Measurements from ENCODE around the gene XRCC5. TPM values are rescaled to one million over a fixed set of nuclear protein-coding genes. Genes with fewer than 3 reads are reported as not detected.

Gene XRCC5
- total RNA-seq, 1 experiment from 2014 or later = 618 TPM

- Histone ChIP-seq H2AK5ac (ENCODE audit: insufficient read length, low read length) (no peak overlapping the region), H4K5ac (ENCODE audit: insufficient read length, low read depth, low read length) (no peak overlapping the region), H3K23ac (ENCODE audit: insufficient read length, low read depth, low read length) (no peak overlapping the region), H3K4ac (ENCODE audit: low read depth, low read length) (no peak overlapping the region), H4K8ac (replicated peaks; ENCODE audit: insufficient read length, low read depth, low read length) (no peak overlapping the region), H3T11ph (ENCODE audit: low read length) (no peak overlapping the region), H2BK20ac (ENCODE audit: low read depth, low read length, poor library complexity, severe bottlenecking) (no peak overlapping the region), H3K9me3 (ENCODE audit: control insufficient read depth, low read depth, low read length) (no peaks in the 10 kb centered on the region), H2BK5ac (ENCODE audit: insufficient read length, low read length) (no peak overlapping the region), H4K91ac (ENCODE audit: insufficient read length, low read depth, low read length) (no peak overlapping the region), H3K27me3 (ENCODE audit: insufficient read depth, low read length) (no peaks in the 10 kb centered on the region), H4K20me1 (ENCODE audit: control insufficient read depth, insufficient read depth, insufficient read length) (no peaks in the 10 kb centered on the region), H2BK12ac (ENCODE audit: insufficient read length, low read depth, low read length) (no peak overlapping the region), H3K9ac (ENCODE audit: extremely low read depth, insufficient read length, low read length) (no peak overlapping the region), H3K4me2 (ENCODE audit: insufficient read depth, insufficient read length, low read length) (no peak overlapping the region), H3K23me2 (ENCODE audit: insufficient read length, low read depth, low read length, poor library complexity, severe bottlenecking) (no peaks in the 10 kb centered on the region), H2BK120ac (ENCODE audit: low read depth, low read length, poor library complexity, severe bottlenecking) (no peak overlapping the region), H3K18ac (ENCODE audit: insufficient read length, low read depth, low read length) (no peak overlapping the region), H3K79me2 (ENCODE audit: insufficient read depth, low read length) (0 out of 2 replicates have a peak, but pooled peaks cover 5% of the 10 kb centered on the region), H3K56ac (ENCODE audit: insufficient read length, low read depth, low read length) (no peak overlapping the region), H2AFZ (ENCODE audit: low read length) (no peak overlapping the region), H3K27ac (ENCODE audit: insufficient read length, low read depth, low read length) (no peak overlapping the region), H3K4me1 (ENCODE audit: insufficient read depth, low read length) (no peaks in the 10 kb centered on the region), H3K14ac (ENCODE audit: insufficient read depth, low read length) (no peak overlapping the region), H3K79me1 (ENCODE audit: insufficient read depth, low read depth, low read length, poor library complexity, severe bottlenecking) (peaks cover 3% of the 10 kb centered on the region), H2BK15ac (ENCODE audit: low read depth, low read length) (no peak overlapping the region)
- no peak overlapping the region for H3K4me3 Mint-ChIP-seq
- peaks cover 0 to 3% of the 10 kb centered on the region in 2 experiments; a peak in 1 of 4 replicates for H3K4me1 Mint-ChIP-seq
- WGBS (ENCODE audit: extremely low coverage, insufficient read length, low lambda C conversion rate) = no CpG with 5 or more reads among the region's 4 CpGs
- H3K9me3 Mint-ChIP-seq = no peaks in the 10 kb centered on the region
- H3K27ac Mint-ChIP-seq = peak overlapping the region in 2 of 3 experiments; percentile 15 to 17; a peak in 2 of 7 replicates
- no peak for TF ChIP-seq CTCF (conservative IDR thresholded peaks at IDR 0.05)
- no peak for DNase-seq
- H3K27me3 Mint-ChIP-seq (ENCODE audit: low read depth) = no peaks in the 10 kb centered on the region
- peaks cover 53 to 92% (median 89%) of the 10 kb centered on the region in 3 experiments; a peak in 6 of 7 replicates for H3K36me3 Mint-ChIP-seq (ENCODE audit: insufficient read depth in 1 of 3, low read depth in 3 of 3)
These were observed 54.4 kb downstream of the XRCC5 start for GRCh38 chr2:216163518-216163917.
